Fibroblast of lung (primary cell): Measurements from ENCODE around the gene UBE2M.

ENCODE experiments used
- EZH2 ChIP-seq: IDR thresholded peaks from 2 replicates; pipeline ENCODE4 v1.5.1; 2012; ENCODE audit warnings: low read length, control low read depth, mild to moderate bottlenecking; ENCODE audit errors: missing control alignments
- TF ChIP-seq, protein P1 (sequence below), 2 donors: IDR thresholded peaks in 1 of 2; conservative IDR thresholded peaks in 1 of 2; 1 replicate in 1 of 2; 2 replicates in 1 of 2; pipeline ENCODE4 v1.5.1; 2011 to 2012; ENCODE audit warnings: low read length in 2 of 2, control low read depth in 1 of 2, inconsistent platforms in 1 of 2, low read depth in 1 of 2, mild to moderate bottlenecking in 1 of 2

DNA sequence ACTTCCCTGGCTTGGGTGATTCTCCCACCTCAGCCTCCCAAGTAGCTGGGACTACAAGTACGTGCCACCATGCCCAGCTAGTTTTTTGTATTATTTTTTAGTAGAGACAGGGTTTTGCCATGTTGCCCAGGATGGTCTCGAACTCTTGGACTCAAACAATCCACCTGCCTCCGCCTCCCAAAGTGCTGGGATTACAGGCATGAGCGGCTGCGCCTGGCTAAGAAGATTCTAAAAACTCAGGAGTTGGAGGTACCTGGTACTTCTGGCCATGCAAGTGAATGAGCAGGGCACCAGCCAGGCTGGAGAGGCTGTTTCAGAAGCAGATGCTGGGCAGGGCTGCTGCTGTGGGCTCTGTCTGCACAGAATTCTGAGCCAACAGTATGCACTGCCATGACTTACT lies 8.6 kb upstream of the UBE2M start:
- TF ChIP-seq, protein P1, sequence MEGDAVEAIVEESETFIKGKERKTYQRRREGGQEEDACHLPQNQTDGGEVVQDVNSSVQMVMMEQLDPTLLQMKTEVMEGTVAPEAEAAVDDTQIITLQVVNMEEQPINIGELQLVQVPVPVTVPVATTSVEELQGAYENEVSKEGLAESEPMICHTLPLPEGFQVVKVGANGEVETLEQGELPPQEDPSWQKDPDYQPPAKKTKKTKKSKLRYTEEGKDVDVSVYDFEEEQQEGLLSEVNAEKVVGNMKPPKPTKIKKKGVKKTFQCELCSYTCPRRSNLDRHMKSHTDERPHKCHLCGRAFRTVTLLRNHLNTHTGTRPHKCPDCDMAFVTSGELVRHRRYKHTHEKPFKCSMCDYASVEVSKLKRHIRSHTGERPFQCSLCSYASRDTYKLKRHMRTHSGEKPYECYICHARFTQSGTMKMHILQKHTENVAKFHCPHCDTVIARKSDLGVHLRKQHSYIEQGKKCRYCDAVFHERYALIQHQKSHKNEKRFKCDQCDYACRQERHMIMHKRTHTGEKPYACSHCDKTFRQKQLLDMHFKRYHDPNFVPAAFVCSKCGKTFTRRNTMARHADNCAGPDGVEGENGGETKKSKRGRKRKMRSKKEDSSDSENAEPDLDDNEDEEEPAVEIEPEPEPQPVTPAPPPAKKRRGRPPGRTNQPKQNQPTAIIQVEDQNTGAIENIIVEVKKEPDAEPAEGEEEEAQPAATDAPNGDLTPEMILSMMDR (conservative IDR thresholded peaks at IDR 0.05 in 1 of 2, IDR thresholded peaks at IDR 0.05 in 1 of 2; ENCODE audit: low read depth in 1 of 2, low read length in 2 of 2) = no peak
- no peak for TF ChIP-seq EZH2
